ENCODE measurements around the gene POR.

GRCh38 chr7:75866114-75866488 lies 48.9 kb upstream of the POR start:
- TF ChIP-seq EZH2 (IDR thresholded peaks at IDR 0.05; ENCODE audit: borderline replicate concordance, low read length) (no peak), CTCF (IDR thresholded peaks at IDR 0.05; ENCODE audit: low read length) (no peak)

Measured in OCI-LY1 (cell line).